Measurements from ENCODE around the gene TSPAN18.

GRCh38 chr11:44949160-44950030, 222.6 kb downstream of the TSPAN18 start:
- TF ChIP-seq CTCF (IDR thresholded peaks at IDR 0.05) (no peak), EP300 (IDR thresholded peaks at IDR 0.05) (no peak)

Data from ovary (tissue), 3 donors.